Measurements from ENCODE around the gene FBXL16.

DNA sequence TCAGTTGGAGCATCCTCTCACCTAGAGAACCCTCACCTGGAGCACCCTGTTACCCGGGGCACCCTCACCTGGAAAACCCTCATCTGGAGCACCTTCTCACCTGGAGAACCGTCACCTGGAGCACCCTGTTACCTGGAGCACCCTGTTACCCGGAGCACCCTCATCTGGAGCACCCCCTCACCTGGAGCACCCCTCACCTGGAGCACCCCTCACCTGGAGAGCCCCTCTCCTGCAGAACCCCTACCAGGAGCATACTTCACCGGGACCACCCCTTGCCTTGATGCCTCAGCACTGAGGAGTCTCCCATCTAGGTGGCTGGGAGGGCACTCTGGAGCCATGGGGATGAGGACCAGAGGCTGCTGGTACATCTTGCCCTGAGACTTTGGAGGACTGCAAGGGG is 3.4 kb upstream of the FBXL16 start:
- TF ChIP-seq POLR2A (IDR thresholded peaks at IDR 0.05) = no peak
- no peak for TF ChIP-seq CTCF (IDR thresholded peaks at IDR 0.05)

All from right lobe of liver (tissue), 4 donors.